Liver (tissue), 9 donors: ENCODE measurements around the gene RALGDS. TPM values are rescaled to one million over a fixed set of nuclear protein-coding genes. Genes with fewer than 3 reads are reported as not detected.

Experiments
- DNase-seq: peaks from one replicate; pipeline ENCODE4 v3.0.0-alpha.2; 2017; ENCODE audit warnings: low spot score
- H3K27ac ChIP-seq, 2 donors: one replicate each; pipeline ENCODE4 v1.7.0; 2013; ENCODE audit warnings: inconsistent platforms in 2 of 2, low read length in 2 of 2, control low read depth in 1 of 2, low read depth in 1 of 2, mild to moderate bottlenecking in 1 of 2
- H3K27me3 ChIP-seq, 4 donors: one replicate each; pipeline versions ENCODE4 v1.6.1 to v1.7.0; 2013; ENCODE audit warnings: low read length in 3 of 4, inconsistent platforms in 1 of 4, mild to moderate bottlenecking in 1 of 4, moderate library complexity in 1 of 4; ENCODE audit not compliant: control insufficient read depth in 4 of 4, insufficient read depth in 4 of 4
- H3K36me3 ChIP-seq, 4 donors: one replicate each; pipeline versions ENCODE4 v1.6.1 to v1.7.0; 2013; ENCODE audit warnings: low read length in 3 of 4, mild to moderate bottlenecking in 3 of 4, low read depth in 1 of 4, moderate library complexity in 1 of 4; ENCODE audit not compliant: control insufficient read depth in 4 of 4, insufficient read depth in 3 of 4
- H3K4me1 ChIP-seq, 4 donors: one replicate each; pipeline versions ENCODE4 v1.6.1 to v1.7.0; 2013; ENCODE audit warnings: low read length in 3 of 4, mild to moderate bottlenecking in 3 of 4, moderate library complexity in 1 of 4; ENCODE audit not compliant: control insufficient read depth in 4 of 4, insufficient read depth in 4 of 4
- H3K4me3 ChIP-seq, 3 donors: one replicate each; pipeline versions ENCODE4 v1.6.1 to v1.7.0; 2013; ENCODE audit warnings: low read length in 3 of 3, control low read depth in 1 of 3, low read depth in 1 of 3, mild to moderate bottlenecking in 1 of 3
- H3K9ac ChIP-seq, 2 donors: one replicate each; pipeline ENCODE4 v1.7.0; 2013; ENCODE audit warnings: low read length in 2 of 2, mild to moderate bottlenecking in 2 of 2, moderate library complexity in 2 of 2, control low read depth in 1 of 2, low read depth in 1 of 2
- H3K9me3 ChIP-seq, 4 donors: one replicate each; pipeline versions ENCODE4 v1.6.1 to v1.7.0; 2013; ENCODE audit warnings: low read length in 3 of 4; ENCODE audit not compliant: control insufficient read depth in 4 of 4
- CTCF ChIP-seq: fragments of 150-350 bp; IDR thresholded peaks from 2 replicates; pipeline ENCODE4 v1.5.1; 2017; ENCODE audit warnings: improper control_type of control experiment, low read depth, low read length; ENCODE audit not compliant: missing input control
- EGR1 ChIP-seq, 2 donors: IDR thresholded peaks; 2 replicates each; pipeline ENCODE4 v1.6.1; 2016 to 2018; ENCODE audit warnings: antibody characterized with exemption in 2 of 2, low read depth in 2 of 2
- FOXA2 ChIP-seq: IDR thresholded peaks from 2 replicates; pipeline ENCODE4 v1.6.1; 2016; ENCODE audit warnings: antibody characterized with exemption
- GABPA ChIP-seq, 2 donors: IDR thresholded peaks in 1 of 2; conservative IDR thresholded peaks in 1 of 2; 2 replicates each; pipeline ENCODE4 v1.6.1; 2016; ENCODE audit warnings: antibody characterized with exemption in 2 of 2, mild to moderate bottlenecking in 1 of 2, moderate library complexity in 1 of 2
- HNF4A ChIP-seq, 2 donors: conservative IDR thresholded peaks; 2 replicates each; pipeline ENCODE4 v1.6.1; 2016; ENCODE audit warnings: antibody characterized with exemption in 2 of 2, mild to moderate bottlenecking in 2 of 2
- HNF4G ChIP-seq: IDR thresholded peaks from 2 replicates; pipeline ENCODE4 v1.6.1; 2016; ENCODE audit warnings: antibody characterized with exemption
- JUND ChIP-seq, 2 donors: IDR thresholded peaks; 2 replicates each; pipeline ENCODE4 v1.6.1; 2016; ENCODE audit warnings: antibody characterized with exemption in 2 of 2
- NR2F2 ChIP-seq: IDR thresholded peaks from 2 replicates; pipeline ENCODE4 v1.6.1; 2016; ENCODE audit warnings: antibody characterized with exemption
- RXRA ChIP-seq, 2 donors: IDR thresholded peaks; 2 replicates each; pipeline ENCODE4 v1.6.1; 2017 to 2018; ENCODE audit warnings: antibody characterized with exemption in 2 of 2, mild to moderate bottlenecking in 1 of 2
- SP1 ChIP-seq: IDR thresholded peaks from 2 replicates; pipeline ENCODE4 v1.6.1; 2018; ENCODE audit warnings: antibody characterized with exemption, mild to moderate bottlenecking
- YY1 ChIP-seq: IDR thresholded peaks from 2 replicates; pipeline ENCODE4 v1.6.1; 2016; ENCODE audit warnings: antibody characterized with exemption, mild to moderate bottlenecking
- WGBS: extraction: QIAGEN DNeasy Blood & Tissue Kit; methylation state at CpG from one replicate; pipeline ENCODE4 v1.1.7; 2013; 5-methylcytosine and 5-hydroxymethylcytosine counted together
- polyA plus RNA-seq, 2 donors: library from polyadenylated mRNA; stranded (reverse) in 1 of 2; unstranded in 1 of 2; fragments of 200-250 nt in 1 of 2; fragments of >200 nt in 1 of 2; fragmentation: Nextera tagmentation in 1 of 2; extraction: Ambion mirVana in 1 of 2; gene quantifications; one replicate each; pipeline versions ENCODE4 v1.2.1 to v1.2.3, GENCODE V29; 2013 to 2015
- total RNA-seq, 2 donors: library from RNA; depleted of rRNA; stranded (reverse); fragments of >200 nt; gene quantifications; one replicate each; pipeline ENCODE4 v1.2.3, GENCODE V29; 2014
- TF ChIP-seq, protein P1 (sequence below): IDR thresholded peaks from 2 replicates; pipeline ENCODE4 v1.6.1; 2016; ENCODE audit warnings: antibody characterized with exemption
- TF ChIP-seq, protein P2 (sequence below): IDR thresholded peaks from 2 replicates; pipeline ENCODE4 v1.6.1; 2016; ENCODE audit warnings: antibody characterized with exemption
- TF ChIP-seq, protein P3 (sequence below): IDR thresholded peaks from 2 replicates; pipeline ENCODE4 v1.6.1; 2016; ENCODE audit warnings: antibody characterized with exemption
- donor health status: healthy.
- donor health status: healthy.
- donor health status: healthy.
- donor health status: healthy.
- donor health status: healthy.

The RALGDS gene
- total and polyA plus RNA-seq, 4 donors, result 1.3 to 19.0 (median 7.3) TPM

GRCh38 chr9:133139246-133140173, 18.5 kb upstream of the RALGDS start:
- Histone ChIP-seq H3K4me1 (peaks cover 3 to 22% (median 8%) of the 10 kb centered on the region in 4 donors), H3K27me3 (no peaks in the 10 kb centered on the region), H3K27ac (no peak overlapping the region), H3K9me3 (no peaks in the 10 kb centered on the region), H3K4me3 (no peak overlapping the region), H3K36me3 (no peaks in the 10 kb centered on the region), H3K9ac (no peak overlapping the region)
- no peak for TF ChIP-seq GABPA (IDR thresholded peaks at IDR 0.05 in 1 of 2, conservative IDR thresholded peaks at IDR 0.05 in 1 of 2)
- WGBS, result 89% methylated on average over 24 of the region's 24 CpGs
- DNase-seq, result no peak

- TF ChIP-seq SP1, result no peak
- TF ChIP-seq HNF4G, result no peak
- TF ChIP-seq GABPA (IDR thresholded peaks at IDR 0.05 in 1 of 2, conservative IDR thresholded peaks at IDR 0.05 in 1 of 2), result no peak
- TF ChIP-seq HNF4A (conservative IDR thresholded peaks at IDR 0.05), result no peak
- TF ChIP-seq NR2F2, result no peak
- no peak for TF ChIP-seq RXRA (IDR thresholded peaks at IDR 0.05)
- TF ChIP-seq, protein P1, sequence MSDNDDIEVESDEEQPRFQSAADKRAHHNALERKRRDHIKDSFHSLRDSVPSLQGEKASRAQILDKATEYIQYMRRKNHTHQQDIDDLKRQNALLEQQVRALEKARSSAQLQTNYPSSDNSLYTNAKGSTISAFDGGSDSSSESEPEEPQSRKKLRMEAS, result no peak
- TF ChIP-seq JUND (IDR thresholded peaks at IDR 0.05), result no peak
- TF ChIP-seq FOXA2, result no peak
- no peak for TF ChIP-seq YY1
- TF ChIP-seq, protein P2, sequence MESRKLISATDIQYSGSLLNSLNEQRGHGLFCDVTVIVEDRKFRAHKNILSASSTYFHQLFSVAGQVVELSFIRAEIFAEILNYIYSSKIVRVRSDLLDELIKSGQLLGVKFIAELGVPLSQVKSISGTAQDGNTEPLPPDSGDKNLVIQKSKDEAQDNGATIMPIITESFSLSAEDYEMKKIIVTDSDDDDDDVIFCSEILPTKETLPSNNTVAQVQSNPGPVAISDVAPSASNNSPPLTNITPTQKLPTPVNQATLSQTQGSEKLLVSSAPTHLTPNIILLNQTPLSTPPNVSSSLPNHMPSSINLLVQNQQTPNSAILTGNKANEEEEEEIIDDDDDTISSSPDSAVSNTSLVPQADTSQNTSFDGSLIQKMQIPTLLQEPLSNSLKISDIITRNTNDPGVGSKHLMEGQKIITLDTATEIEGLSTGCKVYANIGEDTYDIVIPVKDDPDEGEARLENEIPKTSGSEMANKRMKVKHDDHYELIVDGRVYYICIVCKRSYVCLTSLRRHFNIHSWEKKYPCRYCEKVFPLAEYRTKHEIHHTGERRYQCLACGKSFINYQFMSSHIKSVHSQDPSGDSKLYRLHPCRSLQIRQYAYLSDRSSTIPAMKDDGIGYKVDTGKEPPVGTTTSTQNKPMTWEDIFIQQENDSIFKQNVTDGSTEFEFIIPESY, result no peak
- TF ChIP-seq, protein P3, sequence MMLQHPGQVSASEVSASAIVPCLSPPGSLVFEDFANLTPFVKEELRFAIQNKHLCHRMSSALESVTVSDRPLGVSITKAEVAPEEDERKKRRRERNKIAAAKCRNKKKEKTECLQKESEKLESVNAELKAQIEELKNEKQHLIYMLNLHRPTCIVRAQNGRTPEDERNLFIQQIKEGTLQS, result no peak
- TF ChIP-seq EGR1 (IDR thresholded peaks at IDR 0.05; ENCODE audit: low read depth in 2 of 2), result no peak
- no peak for TF ChIP-seq CTCF
- Histone ChIP-seq H3K36me3 (no peaks in the 10 kb centered on the region), H3K27me3 (no peaks in the 10 kb centered on the region), H3K4me3 (no peak overlapping the region), H3K27ac (no peak overlapping the region), H3K9ac (no peak overlapping the region), H3K4me1 (peaks cover 7 to 27% (median 16%) of the 10 kb centered on the region in 4 donors), H3K9me3 (no peaks in the 10 kb centered on the region)
- 90% methylated on average over 16 of the region's 16 CpGs for WGBS
- DNase-seq, result no peak
Measured at GRCh38 chr9:133137451-133138231, 16.6 kb upstream of the RALGDS start.
